Colonic mucosa (tissue), 4 donors: ENCODE data around the gene BACE2. TPM values are rescaled to one million over a fixed set of nuclear protein-coding genes. Genes with fewer than 3 reads are reported as not detected.

Source experiments
- DNase-seq: peaks from one replicate; pipeline ENCODE4 v3.0.0-alpha.2; 2020
- H3K27ac ChIP-seq: fragments of 200-600 bp; one replicate; pipeline ENCODE4 v1.8.0; 2021
- H3K27me3 ChIP-seq: fragments of 200-600 bp; one replicate; pipeline ENCODE4 v1.8.0; 2021
- H3K36me3 ChIP-seq: fragments of 200-600 bp; one replicate; pipeline ENCODE4 v1.8.0; 2021
- H3K4me1 ChIP-seq: fragments of 200-600 bp; one replicate; pipeline ENCODE4 v1.8.0; 2021; ENCODE audit warnings: mild to moderate bottlenecking
- H3K4me3 ChIP-seq: fragments of 200-600 bp; one replicate; pipeline ENCODE4 v1.8.0; 2021
- H3K9ac ChIP-seq, 2 donors: one replicate each; pipeline ENCODE4 v1.7.0; 2013; ENCODE audit warnings: control low read depth in 2 of 2, low read depth in 2 of 2, low read length in 2 of 2
- H3K9me3 ChIP-seq: fragments of 200-600 bp; one replicate; pipeline ENCODE4 v1.8.0; 2021
- intact Hi-C: fragments of 100-400 bp; cut with DNase I; formaldehyde crosslinking; loops from one replicate; pipeline ENCODE4 v1.14.1; 2022
- total RNA-seq, 2 donors: library from RNA; stranded (reverse); fragmentation: NEBNext Ultra II Directional in 1 of 2; extraction: Animal tissue kit (Norgen Biotek cat#: 25700) in 1 of 2; gene quantifications; one replicate each; pipeline ENCODE4 v1.2.1, GENCODE V29; 2021
- TF ChIP-seq, protein P1 (sequence below): fragments of 200-600 bp; IDR thresholded peaks from one replicate; pipeline ENCODE4 v1.8.0; 2022; ENCODE audit warnings: antibody characterized with exemption, mild to moderate bottlenecking
- donor health status: healthy.
- donor health status: DM: no; HTN: no; CAD: no.
- donor health status: DM: no; HTN: no; CAD: no.

The BACE2 gene
- total RNA-seq, 2 donors from 2014 or later: 69.5 to 80.2 TPM

DNA sequence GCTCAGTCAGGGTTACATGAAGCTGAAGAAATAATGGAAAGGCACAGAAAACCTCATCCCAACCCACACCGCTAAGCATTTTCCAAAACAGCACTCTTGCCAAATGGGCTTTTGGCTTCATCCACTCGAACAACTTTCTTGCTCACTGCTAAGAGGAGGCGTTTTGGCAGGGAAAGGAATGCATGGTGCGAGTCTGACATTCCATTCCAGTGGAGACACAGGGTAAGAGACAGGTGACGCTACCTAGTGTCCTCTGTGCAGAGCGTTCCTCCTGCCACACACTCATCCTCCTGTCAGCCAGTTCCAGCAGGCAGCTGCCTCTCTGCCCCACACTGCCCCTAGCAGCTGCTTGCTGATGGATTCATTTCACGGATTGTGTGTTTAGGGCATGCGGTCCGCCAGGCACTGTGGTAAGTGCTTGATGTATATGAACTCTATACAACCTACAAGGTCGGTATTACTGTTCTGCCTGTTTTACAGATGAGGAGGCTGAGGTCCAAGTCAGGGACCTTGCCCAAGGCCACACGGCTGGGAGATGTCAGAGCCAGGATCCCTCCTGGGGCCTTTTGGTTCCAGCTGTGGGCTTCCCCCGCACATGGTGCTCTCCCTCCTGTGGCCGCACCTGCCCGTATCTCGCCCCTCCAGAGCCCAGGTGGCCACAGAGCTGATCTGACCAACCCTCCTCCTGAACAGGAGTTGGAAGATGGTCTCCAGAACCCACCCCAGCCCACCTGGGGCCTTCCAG is 25.7 kb upstream of the BACE2 start:
- DNase-seq: no peak
- intact Hi-C loops: no loop called here
- H3K9ac ChIP-seq: no peak overlapping the region

DNA sequence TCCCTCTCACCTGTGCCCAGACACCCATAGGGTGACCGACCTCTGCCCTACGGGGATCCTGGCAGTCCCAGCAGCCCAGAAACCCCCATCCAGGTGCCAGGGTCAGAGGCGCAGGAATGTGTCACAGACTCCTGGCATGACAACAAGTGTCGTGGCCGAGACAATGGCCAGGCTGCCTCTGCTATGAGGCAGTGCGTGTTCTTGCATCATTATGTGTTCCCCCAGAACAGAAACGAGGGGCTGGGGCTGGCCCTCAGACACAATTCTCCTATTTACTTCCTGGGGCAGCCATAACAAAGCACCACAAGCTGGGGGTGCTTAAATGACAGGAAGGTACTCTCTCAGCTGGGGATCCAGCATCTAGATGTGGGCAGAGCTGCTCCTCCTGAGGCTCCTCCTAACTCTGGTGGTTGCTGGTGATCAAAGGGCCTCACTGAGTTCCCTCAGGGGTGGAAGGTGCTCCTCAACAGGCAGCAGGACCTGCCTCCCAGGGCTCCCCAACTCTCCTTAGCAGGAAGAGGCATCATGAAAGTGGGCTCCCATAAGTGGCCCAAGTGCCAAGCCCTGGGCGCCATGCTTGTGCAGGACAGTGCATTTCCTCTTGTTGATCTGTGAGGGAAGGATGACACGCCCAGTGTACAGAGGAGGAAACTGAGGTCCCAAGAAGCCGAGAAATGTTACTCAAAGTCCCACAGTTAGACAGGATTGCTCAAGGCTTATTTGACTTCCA is 24.2 kb upstream of the BACE2 start:
- Histone ChIP-seq H3K9me3 (no peaks in the 10 kb centered on the region), H3K9ac (no peak overlapping the region), H3K36me3 (no peaks in the 10 kb centered on the region), H3K4me3 (no peak overlapping the region), H3K4me1 (no peaks in the 10 kb centered on the region), H3K27ac (no peak overlapping the region), H3K27me3 (no peaks in the 10 kb centered on the region)
- intact Hi-C loops: no loop called here
- DNase-seq: no peak
- TF ChIP-seq, protein P1, sequence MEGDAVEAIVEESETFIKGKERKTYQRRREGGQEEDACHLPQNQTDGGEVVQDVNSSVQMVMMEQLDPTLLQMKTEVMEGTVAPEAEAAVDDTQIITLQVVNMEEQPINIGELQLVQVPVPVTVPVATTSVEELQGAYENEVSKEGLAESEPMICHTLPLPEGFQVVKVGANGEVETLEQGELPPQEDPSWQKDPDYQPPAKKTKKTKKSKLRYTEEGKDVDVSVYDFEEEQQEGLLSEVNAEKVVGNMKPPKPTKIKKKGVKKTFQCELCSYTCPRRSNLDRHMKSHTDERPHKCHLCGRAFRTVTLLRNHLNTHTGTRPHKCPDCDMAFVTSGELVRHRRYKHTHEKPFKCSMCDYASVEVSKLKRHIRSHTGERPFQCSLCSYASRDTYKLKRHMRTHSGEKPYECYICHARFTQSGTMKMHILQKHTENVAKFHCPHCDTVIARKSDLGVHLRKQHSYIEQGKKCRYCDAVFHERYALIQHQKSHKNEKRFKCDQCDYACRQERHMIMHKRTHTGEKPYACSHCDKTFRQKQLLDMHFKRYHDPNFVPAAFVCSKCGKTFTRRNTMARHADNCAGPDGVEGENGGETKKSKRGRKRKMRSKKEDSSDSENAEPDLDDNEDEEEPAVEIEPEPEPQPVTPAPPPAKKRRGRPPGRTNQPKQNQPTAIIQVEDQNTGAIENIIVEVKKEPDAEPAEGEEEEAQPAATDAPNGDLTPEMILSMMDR: no peak

More for the DNA sequence above, 25.7 kb upstream of the BACE2 start:
- H3K36me3 ChIP-seq: no peaks in the 10 kb centered on the region
- no peak overlapping the region for H3K4me3 ChIP-seq
- H3K4me1 ChIP-seq: no peaks in the 10 kb centered on the region
- no peak overlapping the region for H3K27ac ChIP-seq
- TF ChIP-seq, protein P1: no peak
- H3K9me3 ChIP-seq: no peaks in the 10 kb centered on the region
- no peaks in the 10 kb centered on the region for H3K27me3 ChIP-seq

DNA sequence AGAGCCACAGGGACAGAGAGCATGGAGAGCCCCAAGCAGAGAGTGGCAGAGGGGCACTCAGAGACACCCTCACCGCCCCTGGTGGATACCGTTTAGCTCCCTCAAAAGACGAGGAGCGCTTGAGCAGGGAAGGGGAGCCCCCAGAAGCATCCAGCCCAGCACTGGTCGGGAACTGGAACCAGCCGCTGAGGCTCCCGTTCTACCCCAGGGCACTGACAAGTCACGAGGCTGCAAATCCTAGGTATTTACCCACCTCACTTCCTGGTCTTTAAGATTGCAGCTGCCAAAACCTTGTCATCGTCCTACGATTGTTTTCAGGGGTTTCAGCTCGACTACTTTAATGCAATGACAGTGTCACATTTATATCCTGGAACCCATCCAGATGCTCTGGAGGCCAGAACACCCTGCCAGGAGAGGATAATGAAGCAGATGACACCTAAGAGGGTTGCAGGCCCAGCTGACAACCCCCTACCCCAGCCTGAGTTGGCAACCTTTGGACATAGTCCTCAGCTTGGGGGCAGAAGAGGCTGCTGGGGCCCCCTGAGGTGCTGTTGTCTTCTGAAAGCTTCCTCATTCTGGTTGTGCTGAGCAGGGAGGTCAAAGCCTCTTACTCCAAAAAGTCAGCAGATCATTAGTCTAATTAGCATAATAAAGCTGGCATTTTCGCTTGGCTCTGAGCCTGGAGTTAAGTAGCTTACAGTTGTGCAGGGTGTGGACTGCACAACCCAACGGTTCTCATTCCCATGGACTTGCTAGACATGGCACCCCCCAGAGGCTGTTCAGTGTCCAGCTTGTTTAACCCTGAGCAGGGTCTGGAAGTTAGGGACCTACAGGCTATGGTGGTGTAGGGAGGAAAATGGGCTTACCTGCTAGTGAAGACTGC is 20.6 kb upstream of the BACE2 start:
- Histone ChIP-seq H3K9ac (peak overlapping the region in 1 of 2 donors; percentile 39), H3K27ac (no peak overlapping the region), H3K36me3 (no peaks in the 10 kb centered on the region), H3K4me3 (no peak overlapping the region), H3K9me3 (no peaks in the 10 kb centered on the region), H3K27me3 (no peaks in the 10 kb centered on the region), H3K4me1 (no peaks in the 10 kb centered on the region)
- intact Hi-C loops: no loop called here
- DNase-seq: no peak
- TF ChIP-seq, protein P1: no peak

DNA sequence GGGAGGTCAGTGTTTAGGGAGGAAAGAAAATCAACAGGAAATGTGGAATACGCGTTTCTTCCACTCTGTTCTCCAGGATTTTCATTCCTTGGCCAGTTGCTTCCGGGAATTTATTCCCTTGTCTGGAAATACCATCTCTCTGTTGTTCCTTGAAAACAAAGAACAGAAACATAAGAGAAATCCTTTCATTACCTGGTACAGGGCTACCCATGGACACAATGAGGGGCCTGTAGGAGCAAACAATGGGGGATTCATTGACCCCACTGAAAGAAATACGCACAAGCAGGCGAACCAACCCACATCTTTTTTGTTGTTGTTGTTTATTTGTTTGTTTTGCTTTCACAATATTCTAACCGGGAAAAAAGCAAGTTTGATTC is 20.0 kb upstream of the BACE2 start:
- TF ChIP-seq, protein P1: no peak
- Histone ChIP-seq H3K27me3 (no peaks in the 10 kb centered on the region), H3K9ac (no peak overlapping the region), H3K4me1 (no peaks in the 10 kb centered on the region), H3K36me3 (no peaks in the 10 kb centered on the region), H3K27ac (no peak overlapping the region), H3K4me3 (no peak overlapping the region), H3K9me3 (no peaks in the 10 kb centered on the region)
- DNase-seq: no peak
- intact Hi-C loops: no loop called here

DNA sequence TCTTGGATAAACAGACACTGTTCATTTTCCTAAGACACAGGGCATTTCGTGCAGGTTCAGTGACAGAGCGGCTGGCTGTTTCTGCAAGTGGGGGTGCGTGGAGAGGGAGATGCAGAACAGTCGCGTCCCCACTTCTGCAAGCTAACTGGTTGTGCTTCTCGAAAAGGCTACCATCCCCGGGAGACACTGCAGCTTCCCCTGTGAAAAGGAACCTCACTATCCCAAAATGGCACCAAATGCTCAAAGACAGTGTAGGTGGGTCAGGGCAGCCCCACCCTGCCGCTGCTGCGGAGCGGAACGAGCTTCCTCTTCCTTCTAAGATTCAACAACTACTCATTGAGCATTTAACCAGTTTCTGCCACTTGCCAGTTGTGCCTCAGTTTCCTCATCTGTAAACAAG is 19.2 kb upstream of the BACE2 start:
- intact Hi-C loops: no loop called here
- no peaks in the 10 kb centered on the region for H3K36me3 ChIP-seq
- H3K4me1 ChIP-seq: no peaks in the 10 kb centered on the region
- H3K4me3 ChIP-seq: no peak overlapping the region
- no peak overlapping the region for H3K27ac ChIP-seq
- no peak for DNase-seq
- H3K27me3 ChIP-seq: no peaks in the 10 kb centered on the region
- no peaks in the 10 kb centered on the region for H3K9me3 ChIP-seq
- H3K9ac ChIP-seq: no peak overlapping the region
- TF ChIP-seq, protein P1: no peak
